Omental fat pad (tissue), 4 donors: ENCODE results near the gene ZNF581. TPM values are rescaled to one million over a fixed set of nuclear protein-coding genes. Genes with fewer than 3 reads are reported as not detected.

Experiments
- ATAC-seq: fragments of 150-250 bp; one replicate; pipeline ENCODE4 v1.9.1; 2016; ENCODE audit warnings: mild to moderate bottlenecking, moderate library complexity; ENCODE audit not compliant: low FRiP score
- DNase-seq: peaks from one replicate; pipeline ENCODE4 v3.0.0-alpha.2; 2019; ENCODE audit warnings: low spot score
- total RNA-seq, 4 donors: library from RNA; depleted of rRNA; stranded (reverse); fragments of >200 nt; gene quantifications; one replicate each; pipeline ENCODE4 v1.1.0, GENCODE V29; 2016
- TF ChIP-seq, protein P1 (sequence below), 3 donors: fragments of 450-650 bp; IDR thresholded peaks; one replicate each; pipeline ENCODE4 v1.5.1; 2016 to 2017; ENCODE audit warnings: antibody characterized with exemption in 3 of 3, mild to moderate bottlenecking in 3 of 3, moderate library complexity in 2 of 3

ZNF581 gene, protein sequence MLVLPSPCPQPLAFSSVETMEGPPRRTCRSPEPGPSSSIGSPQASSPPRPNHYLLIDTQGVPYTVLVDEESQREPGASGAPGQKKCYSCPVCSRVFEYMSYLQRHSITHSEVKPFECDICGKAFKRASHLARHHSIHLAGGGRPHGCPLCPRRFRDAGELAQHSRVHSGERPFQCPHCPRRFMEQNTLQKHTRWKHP
- 10 to 100 TPM in 3 of 4 donors, 1 to 10 TPM in 1; 9.9 to 15.0 (median 11.9) TPM for total RNA-seq

DNA sequence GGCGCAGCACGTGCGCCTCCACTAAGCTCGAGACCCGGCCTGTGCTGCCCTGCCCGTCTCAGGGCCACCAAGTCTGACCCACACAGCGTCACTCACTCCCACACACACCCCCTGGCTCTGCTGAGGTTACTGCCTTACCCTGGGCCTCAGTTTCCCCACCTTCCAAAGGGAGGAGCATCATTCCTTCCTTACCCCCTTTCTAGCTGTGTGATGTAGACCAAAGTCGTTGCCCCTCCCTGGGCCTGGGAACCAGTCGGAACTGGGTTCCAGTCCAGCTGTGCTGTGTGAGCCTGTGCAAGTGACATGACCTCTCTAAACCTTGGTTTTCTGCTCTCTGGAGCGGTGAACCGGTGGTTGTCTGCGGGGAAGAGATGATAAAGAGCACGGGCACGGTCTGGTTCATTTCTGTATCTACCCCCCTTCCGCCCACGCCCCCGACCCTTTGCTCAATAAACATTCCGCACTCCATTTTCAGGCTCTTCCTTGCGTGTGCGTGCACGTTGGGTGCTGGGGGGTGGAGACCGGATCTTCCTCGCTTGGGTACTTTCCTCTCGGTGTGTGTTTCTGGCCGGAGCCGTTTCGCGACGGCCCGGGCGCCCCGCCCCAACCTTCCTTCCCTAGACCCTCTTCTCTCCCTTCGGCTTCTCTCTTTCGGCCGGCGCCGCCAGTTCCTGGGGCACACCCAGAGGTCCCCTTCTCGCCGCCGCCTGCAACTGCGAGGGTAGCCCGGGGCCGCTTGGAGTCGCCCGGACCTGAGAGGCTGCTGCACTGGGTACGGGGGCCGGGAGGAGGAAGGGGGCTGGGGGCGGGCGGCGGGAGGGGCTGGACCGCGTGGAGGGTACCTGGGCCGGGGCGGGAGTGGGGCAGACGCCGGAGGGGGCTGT is at the start of gene ZNF581:
ZNF581 (plus strand) TSS at position 647 of the 884 bp plus-strand sequence. CDS start 923 bp downstream, outside the sequence.
- DNase-seq, result no peak
- TF ChIP-seq, protein P1, sequence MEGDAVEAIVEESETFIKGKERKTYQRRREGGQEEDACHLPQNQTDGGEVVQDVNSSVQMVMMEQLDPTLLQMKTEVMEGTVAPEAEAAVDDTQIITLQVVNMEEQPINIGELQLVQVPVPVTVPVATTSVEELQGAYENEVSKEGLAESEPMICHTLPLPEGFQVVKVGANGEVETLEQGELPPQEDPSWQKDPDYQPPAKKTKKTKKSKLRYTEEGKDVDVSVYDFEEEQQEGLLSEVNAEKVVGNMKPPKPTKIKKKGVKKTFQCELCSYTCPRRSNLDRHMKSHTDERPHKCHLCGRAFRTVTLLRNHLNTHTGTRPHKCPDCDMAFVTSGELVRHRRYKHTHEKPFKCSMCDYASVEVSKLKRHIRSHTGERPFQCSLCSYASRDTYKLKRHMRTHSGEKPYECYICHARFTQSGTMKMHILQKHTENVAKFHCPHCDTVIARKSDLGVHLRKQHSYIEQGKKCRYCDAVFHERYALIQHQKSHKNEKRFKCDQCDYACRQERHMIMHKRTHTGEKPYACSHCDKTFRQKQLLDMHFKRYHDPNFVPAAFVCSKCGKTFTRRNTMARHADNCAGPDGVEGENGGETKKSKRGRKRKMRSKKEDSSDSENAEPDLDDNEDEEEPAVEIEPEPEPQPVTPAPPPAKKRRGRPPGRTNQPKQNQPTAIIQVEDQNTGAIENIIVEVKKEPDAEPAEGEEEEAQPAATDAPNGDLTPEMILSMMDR (IDR thresholded peaks at IDR 0.05), result no peak
- ATAC-seq, result peak; percentile 62

DNA sequence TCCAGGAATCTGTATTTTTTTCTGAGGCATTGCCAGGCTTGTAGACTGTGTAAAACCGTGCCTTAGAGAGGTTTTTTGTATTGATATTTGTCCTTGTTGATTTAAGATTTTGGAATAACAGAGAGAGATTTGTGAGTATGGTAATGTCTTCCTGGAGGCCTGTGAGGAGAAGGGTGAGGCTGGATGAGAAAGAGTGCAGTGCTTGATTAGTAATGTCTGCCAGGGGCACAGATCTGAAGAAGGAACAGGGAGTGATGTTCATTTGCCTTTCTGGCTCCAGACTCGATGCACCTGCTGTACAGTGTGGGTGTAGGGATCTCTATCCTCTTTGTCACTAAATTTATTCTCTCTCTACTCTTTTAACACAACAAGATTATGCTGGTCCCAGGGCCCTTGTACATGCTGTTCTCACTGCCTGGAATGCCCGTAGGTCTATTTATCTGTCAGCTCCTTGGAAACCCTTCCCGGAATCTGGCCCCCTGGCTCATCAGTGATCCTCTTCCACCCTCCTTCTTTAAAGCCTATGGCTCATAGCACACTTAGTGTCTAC is 48.4 kb upstream of the ZNF581 start:
- no peak for ATAC-seq
- no peak for DNase-seq
- TF ChIP-seq, protein P1 (IDR thresholded peaks at IDR 0.05), result no peak

DNA sequence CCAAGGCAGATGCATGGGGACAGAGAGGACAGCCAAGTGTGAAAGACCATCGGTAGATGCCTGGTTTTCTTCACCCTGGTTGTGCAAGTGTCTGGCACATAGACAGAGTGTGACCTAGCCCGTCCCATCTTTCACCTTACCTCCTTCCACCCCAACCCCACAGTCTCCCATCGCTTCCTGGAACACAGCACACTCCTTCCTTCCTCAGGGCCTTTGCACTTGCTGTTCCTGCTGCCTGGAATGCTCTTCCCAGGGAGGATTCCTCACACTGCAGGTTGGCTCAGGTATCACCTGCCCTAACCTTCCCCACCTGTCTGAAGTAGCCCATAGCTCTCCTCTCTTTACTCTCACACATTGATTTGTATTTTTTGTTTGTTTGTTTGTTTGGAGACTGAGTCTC is 47.1 kb upstream of the ZNF581 start:
- no peak for ATAC-seq
- TF ChIP-seq, protein P1 (IDR thresholded peaks at IDR 0.05), result no peak

DNA sequence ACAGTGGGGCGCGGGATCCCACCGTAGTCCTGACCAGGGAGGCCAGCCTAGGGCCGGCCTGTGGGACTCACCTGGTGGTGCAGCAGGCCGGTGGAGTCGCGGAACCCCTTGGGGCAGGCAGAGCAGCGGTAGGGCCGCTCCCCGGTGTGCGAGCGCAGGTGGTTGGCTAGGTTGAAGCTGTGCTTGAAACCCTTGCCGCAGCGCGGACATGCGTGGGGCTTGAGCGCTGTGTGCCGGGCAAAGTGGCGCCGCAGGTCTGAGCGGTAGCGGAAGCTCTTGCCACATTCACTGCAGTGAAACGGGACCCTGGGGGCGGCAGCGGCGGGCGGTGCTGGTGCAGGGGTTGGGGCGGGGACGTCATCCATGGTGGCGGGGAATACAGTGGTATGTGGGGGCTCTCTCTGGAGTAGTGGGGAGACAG is 45.9 kb upstream of the ZNF581 start:
- ATAC-seq, result no peak
- DNase-seq, result no peak

More for the DNA sequence above, 47.1 kb upstream of the ZNF581 start:
- no peak for DNase-seq

DNA sequence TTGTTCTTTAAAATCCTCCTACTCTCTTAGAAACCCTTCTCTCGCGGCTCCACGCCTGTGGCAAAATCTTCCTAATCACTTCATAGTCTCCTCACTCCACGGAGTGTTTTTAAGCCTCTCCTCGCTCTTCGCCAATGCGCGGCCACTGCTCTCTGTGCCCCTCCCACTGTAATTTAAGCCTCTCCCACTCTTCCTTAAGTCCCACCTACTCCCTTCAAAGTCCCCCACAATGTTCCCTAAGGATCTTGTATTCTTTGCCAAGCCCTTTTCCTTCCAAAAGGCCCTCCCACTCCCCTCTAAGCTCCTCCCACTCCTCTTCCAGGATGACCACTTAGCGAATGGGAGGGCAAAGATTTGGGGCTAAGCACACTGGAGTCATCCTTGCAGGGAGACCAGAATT is 45.4 kb upstream of the ZNF581 start:
- ATAC-seq (no peak), DNase-seq (no peak)
- TF ChIP-seq, protein P1 (IDR thresholded peaks at IDR 0.05), result no peak

More for the DNA sequence above, 45.9 kb upstream of the ZNF581 start:
- TF ChIP-seq, protein P1 (IDR thresholded peaks at IDR 0.05), result no peak

DNA sequence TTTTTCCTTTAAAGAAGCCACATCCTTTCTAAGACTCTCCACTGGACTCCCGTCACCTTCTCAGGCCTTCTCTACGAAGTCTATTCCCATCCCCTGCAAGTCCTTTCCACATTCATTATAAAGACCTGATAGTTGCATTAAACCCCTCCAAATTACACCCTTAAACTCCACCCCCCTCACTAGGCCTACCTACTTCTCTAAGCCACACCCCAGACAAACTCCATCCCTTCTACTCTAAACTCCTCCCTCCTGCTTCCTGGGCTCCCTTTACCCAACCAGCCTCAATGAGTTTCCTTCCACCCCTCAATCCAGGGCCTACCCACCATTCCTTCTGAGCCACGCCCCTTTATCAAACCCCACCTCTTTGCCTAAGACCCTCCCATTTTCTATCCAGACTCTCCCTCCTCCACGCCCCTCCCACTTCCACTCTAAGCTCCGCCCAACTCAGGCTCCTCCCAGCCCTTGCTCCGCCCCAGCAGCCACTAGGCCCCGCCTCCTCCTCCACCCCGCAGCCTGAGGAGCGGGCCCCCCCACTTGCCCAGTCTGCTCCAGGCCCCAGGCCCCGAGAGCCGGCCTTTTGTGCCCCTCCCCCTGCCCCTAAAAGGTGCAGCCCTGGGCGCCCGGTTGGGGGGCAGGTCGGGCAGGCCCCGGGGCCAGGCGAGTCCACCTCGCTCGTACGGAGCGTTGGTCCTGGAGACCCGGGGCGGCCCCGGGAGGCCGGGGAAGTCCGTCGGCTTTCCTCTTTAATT is 44.6 kb upstream of the ZNF581 start:
- peak; percentile 79 for ATAC-seq
- TF ChIP-seq, protein P1 (IDR thresholded peaks at IDR 0.05), result no peak
- DNase-seq, result peak; percentile 85
